ENCODE results near the gene C7orf25.

GRCh38 chr7:42925630-42926029 is 13.8 kb upstream of the C7orf25 start:
- TF ChIP-seq CTCF (IDR thresholded peaks at IDR 0.05; ENCODE audit: low read depth, low read length) (no peak), EZH2phosphoT487 (IDR thresholded peaks at IDR 0.05; ENCODE audit: low read depth) (no peak)

All from OCI-LY3 (cell line).